Smooth muscle cell (in vitro differentiated cells): ENCODE measurements around the gene RIBC2. TPM values are rescaled to one million over a fixed set of nuclear protein-coding genes. Genes with fewer than 3 reads are reported as not detected.

Source experiments
- DNase-seq: peaks from one replicate; lab custom pipeline; 2025; ENCODE audit not compliant: unreplicated experiment; lab: John Stamatoyannopoulos, UW
- H2AFZ ChIP-seq: fragments of 200-600 bp; sonication (generic); 2 replicates; pipeline ENCODE4 v1.6.0; 2016; ENCODE audit warnings: antibody characterized with exemption, low read depth, mild to moderate bottlenecking
- H3F3A ChIP-seq: fragments of 200-600 bp; sonication (generic); 2 replicates; pipeline ENCODE4 v1.6.0; 2017; ENCODE audit warnings: antibody characterized with exemption, low read depth
- H3K27ac ChIP-seq: fragments of 200-600 bp; sonication (generic); 2 replicates; pipeline ENCODE4 v1.5.1; 2016; ENCODE audit warnings: low read depth, mild to moderate bottlenecking
- H3K27me3 ChIP-seq: fragments of 200-600 bp; sonication (generic); 2 replicates; pipeline ENCODE4 v1.6.1; 2016; ENCODE audit warnings: low read depth, mild to moderate bottlenecking
- H3K36me3 ChIP-seq: fragments of 200-600 bp; sonication (generic); 2 replicates; pipeline ENCODE4 v1.5.1; 2016; ENCODE audit warnings: low read depth
- H3K4me1 ChIP-seq: fragments of 200-600 bp; sonication (generic); 2 replicates; pipeline ENCODE4 v1.5.1; 2016; ENCODE audit warnings: low read depth
- H3K4me2 ChIP-seq: fragments of 200-600 bp; sonication (generic); 2 replicates; pipeline ENCODE4 v1.6.0; 2016; ENCODE audit warnings: mild to moderate bottlenecking
- H3K4me3 ChIP-seq: fragments of 200-600 bp; sonication (generic); 2 replicates; pipeline ENCODE4 v1.5.1; 2016; ENCODE audit warnings: mild to moderate bottlenecking
- H3K79me2 ChIP-seq: fragments of 200-600 bp; sonication (generic); 2 replicates; pipeline ENCODE4 v1.6.0; 2016; ENCODE audit warnings: low read depth, mild to moderate bottlenecking
- H3K9ac ChIP-seq: fragments of 200-600 bp; sonication (generic); 2 replicates; pipeline ENCODE4 v1.6.0; 2016; ENCODE audit warnings: low read depth
- H3K9me3 ChIP-seq: fragments of 200-600 bp; sonication (generic); replicated peaks from 2 replicates; pipeline ENCODE4 v1.5.1; 2016; ENCODE audit warnings: low read depth
- H4K20me1 ChIP-seq: fragments of 200-600 bp; sonication (generic); 2 replicates; pipeline ENCODE4 v1.6.0; 2016; ENCODE audit warnings: low read depth
- CTCF ChIP-seq: fragments of 200-600 bp; sonication (generic); IDR thresholded peaks from 2 replicates; pipeline ENCODE4 v1.5.1; 2017; ENCODE audit warnings: borderline replicate concordance, mild to moderate bottlenecking, antibody characterized with exemption; ENCODE audit not compliant: insufficient read depth, poor library complexity, severe bottlenecking
- WGBS: methylation state at CpG from one replicate; pipeline ENCODE4 v1.1.7; 2016; ENCODE audit warnings: low lambda C conversion rate; 5-methylcytosine and 5-hydroxymethylcytosine counted together
- polyA plus RNA-seq: library from polyadenylated mRNA; unstranded; fragments of >200 nt; fragmentation: Nextera tagmentation; extraction: Ambion mirVana; gene quantifications from 2 replicates; pipeline ENCODE4 v1.2.1, GENCODE V29; 2016
- total RNA-seq: library from RNA; depleted of rRNA; stranded (reverse); fragments of >200 nt; gene quantifications from 2 replicates; pipeline ENCODE4 v1.2.3, GENCODE V29; 2014

Gene RIBC2
- total and polyA plus RNA-seq, 2 experiments from 2014 or later: 1.6 to 2.6 TPM

- no peak for DNase-seq
- Histone ChIP-seq H3F3A (no peaks in the 10 kb centered on the region), H3K27me3 (no peaks in the 10 kb centered on the region), H3K27ac (no peak overlapping the region), H3K4me3 (no peak overlapping the region), H3K79me2 (no peaks in the 10 kb centered on the region), H3K4me1 (peaks cover 8% of the 10 kb centered on the region), H3K36me3 (no peaks in the 10 kb centered on the region), H3K4me2 (no peak overlapping the region), H4K20me1 (no peaks in the 10 kb centered on the region), H3K9me3 (no peaks in the 10 kb centered on the region), H2AFZ (no peak overlapping the region), H3K9ac (no peak overlapping the region)
- 84% methylated on average over 11 of the region's 11 CpGs for whole genome bisulfite sequencing
- no peak for TF ChIP-seq CTCF
Measured at GRCh38 chr22:45478108-45478771, 64.7 kb downstream of the RIBC2 start.

- no peaks in the 10 kb centered on the region for H4K20me1 ChIP-seq
- no peak overlapping the region for H3K4me3 ChIP-seq
- H3K9ac ChIP-seq: no peak overlapping the region
- H3K9me3 ChIP-seq: no peaks in the 10 kb centered on the region
- H3K27me3 ChIP-seq: no peaks in the 10 kb centered on the region
- H3K27ac ChIP-seq: no peak overlapping the region
- H2AFZ ChIP-seq: no peak overlapping the region
- TF ChIP-seq CTCF: no peak
- H3K36me3 ChIP-seq: no peaks in the 10 kb centered on the region
- H3K4me1 ChIP-seq: no peaks in the 10 kb centered on the region
- no peak for DNase-seq
- H3K4me2 ChIP-seq: no peak overlapping the region
- no peaks in the 10 kb centered on the region for H3F3A ChIP-seq
- WGBS: 87% methylated on average over 3 of the region's 3 CpGs
- no peaks in the 10 kb centered on the region for H3K79me2 ChIP-seq
Measured at GRCh38 chr22:45480717-45481116, 67.2 kb downstream of the RIBC2 start.

- Histone ChIP-seq H3K9ac (no peak overlapping the region), H3K9me3 (no peaks in the 10 kb centered on the region), H3K4me2 (no peak overlapping the region), H4K20me1 (no peaks in the 10 kb centered on the region), H3K79me2 (no peaks in the 10 kb centered on the region), H3K36me3 (no peaks in the 10 kb centered on the region), H3K4me3 (no peak overlapping the region), H3K27ac (no peak overlapping the region), H3K4me1 (no peaks in the 10 kb centered on the region), H3F3A (no peaks in the 10 kb centered on the region), H3K27me3 (no peaks in the 10 kb centered on the region), H2AFZ (no peak overlapping the region)
- TF ChIP-seq CTCF: no peak
- WGBS: 81% methylated on average over 5 of the region's 5 CpGs
- DNase-seq: no peak
Measured at GRCh38 chr22:45481661-45482060, 68.2 kb downstream of the RIBC2 start.

Other genes with a start within 250 kb of the RIBC2 start
- gene NUP50, start 249.8 kb upstream of the RIBC2 start, total RNA-seq: 21.0 and 33.5 TPM in 2 replicates
- gene NUP50, start 249.8 kb upstream of the RIBC2 start, polyA plus RNA-seq: 16.8 and 18.6 TPM in 2 replicates
- 35.9 and 44.8 TPM in 2 replicates for gene KIAA0930, start 172.8 kb upstream of the RIBC2 start, total RNA-seq
- gene KIAA0930, start 172.8 kb upstream of the RIBC2 start, polyA plus RNA-seq: 37.6 and 49.0 TPM in 2 replicates
- gene UPK3A, start 128.7 kb upstream of the RIBC2 start, total RNA-seq: not detected in 2 replicates
- gene UPK3A, start 128.7 kb upstream of the RIBC2 start, polyA plus RNA-seq: not detected in 2 replicates
- gene FAM118A, start 103.8 kb upstream of the RIBC2 start, total RNA-seq: 36.1 and 36.6 TPM in 2 replicates
- gene FAM118A, start 103.8 kb upstream of the RIBC2 start, polyA plus RNA-seq: 60.3 and 114 TPM in 2 replicates
- not detected in 2 replicates for gene SMC1B, start 94 bp upstream of the RIBC2 start, total RNA-seq
- gene SMC1B, start 94 bp upstream of the RIBC2 start, polyA plus RNA-seq: 0.06 TPM in 1 of 2 replicates, not detected in the other
- 86.4 and 90.9 TPM in 2 replicates for gene FBLN1, start 89.2 kb downstream of the RIBC2 start, total RNA-seq
- 288 and 296 TPM in 2 replicates for gene FBLN1, start 89.2 kb downstream of the RIBC2 start, polyA plus RNA-seq